Skeletal muscle tissue (tissue), 4 donors: ENCODE data around the gene SLC31A1. TPM values are rescaled to one million over a fixed set of nuclear protein-coding genes. Genes with fewer than 3 reads are reported as not detected.
"Not testable (repeated sequence)": the region's sequence is repeated elsewhere in the genome, so short reads cannot be mapped to it uniquely, and the experiment has no call there.

ENCODE experiments used
- H3K27ac ChIP-seq: one replicate; pipeline ENCODE4 v1.7.0; 2013; ENCODE audit warnings: mild to moderate bottlenecking, low read depth, low read length, inconsistent platforms
- H3K27me3 ChIP-seq, 3 donors: one replicate each; pipeline ENCODE4 v1.7.0; 2013; ENCODE audit warnings: low read length in 3 of 3; ENCODE audit not compliant: control insufficient read depth in 3 of 3, insufficient read depth in 3 of 3
- H3K36me3 ChIP-seq, 3 donors: one replicate each; pipeline ENCODE4 v1.7.0; 2013; ENCODE audit warnings: low read length in 3 of 3; ENCODE audit not compliant: control insufficient read depth in 3 of 3, insufficient read depth in 3 of 3
- H3K4me1 ChIP-seq, 3 donors: one replicate each; pipeline ENCODE4 v1.7.0; 2013; ENCODE audit warnings: low read length in 3 of 3, mild to moderate bottlenecking in 3 of 3; ENCODE audit not compliant: control insufficient read depth in 3 of 3, insufficient read depth in 3 of 3
- H3K4me3 ChIP-seq, 3 donors: one replicate each; pipeline ENCODE4 v1.7.0; 2013; ENCODE audit warnings: low read length in 3 of 3
- H3K9ac ChIP-seq, 3 donors: one replicate each; pipeline ENCODE4 v1.7.0; 2013; ENCODE audit warnings: low read length in 3 of 3, mild to moderate bottlenecking in 3 of 3, moderate library complexity in 2 of 3, low read depth in 1 of 3
- H3K9me3 ChIP-seq, 3 donors: one replicate each; pipeline ENCODE4 v1.7.0; 2013; ENCODE audit warnings: low read length in 3 of 3; ENCODE audit not compliant: control insufficient read depth in 3 of 3
- total RNA-seq: library from RNA; depleted of rRNA; stranded (reverse); fragments of >200 nt; gene quantifications from one replicate; pipeline ENCODE4 v1.2.3, GENCODE V29; 2014
- donor health status: Osteomylitis.

SLC31A1 gene
- total RNA-seq, 1 donor from 2014 or later: 9.9 TPM

- not testable (repeated sequence) for H3K4me3 ChIP-seq, H3K4me1 ChIP-seq
Measured at GRCh38 chr9:113235701-113236255, 14.4 kb downstream of the SLC31A1 start.

GRCh38 chr9:113237026-113237425, 15.7 kb downstream of the SLC31A1 start:
- no peak overlapping the region for H3K4me3 ChIP-seq
- no peak overlapping the region for H3K9ac ChIP-seq
- H3K27ac ChIP-seq: no peak overlapping the region
- H3K36me3 ChIP-seq: no peaks in the 10 kb centered on the region
- H3K9me3 ChIP-seq: no peaks in the 10 kb centered on the region
- no peaks in the 10 kb centered on the region for H3K27me3 ChIP-seq
- H3K4me1 ChIP-seq: no peaks in the 10 kb centered on the region

More at GRCh38 chr9:113235701-113236255, 14.4 kb downstream of the SLC31A1 start:
- H3K9ac ChIP-seq, H3K27me3 ChIP-seq, H3K9me3 ChIP-seq, H3K36me3 ChIP-seq, H3K27ac ChIP-seq: not testable (repeated sequence)

- Histone ChIP-seq H3K9me3 (no peaks in the 10 kb centered on the region), H3K4me1 (no peaks in the 10 kb centered on the region), H3K4me3 (no peak overlapping the region), H3K27me3 (no peaks in the 10 kb centered on the region), H3K27ac (no peak overlapping the region), H3K36me3 (no peaks in the 10 kb centered on the region), H3K9ac (no peak overlapping the region)
Measured at GRCh38 chr9:113238202-113238858, 17.0 kb downstream of the SLC31A1 start.

GRCh38 chr9:113238859-113239232, 17.5 kb downstream of the SLC31A1 start:
- Histone ChIP-seq H3K4me1 (no peaks in the 10 kb centered on the region), H3K27me3 (no peaks in the 10 kb centered on the region), H3K36me3 (no peaks in the 10 kb centered on the region), H3K27ac (no peak overlapping the region), H3K9me3 (no peaks in the 10 kb centered on the region), H3K4me3 (no peak overlapping the region), H3K9ac (no peak overlapping the region)

GRCh38 chr9:113241161-113241560, 19.8 kb downstream of the SLC31A1 start:
- Histone ChIP-seq H3K4me3 (no peak overlapping the region), H3K27me3 (no peaks in the 10 kb centered on the region), H3K9ac (no peak overlapping the region), H3K4me1 (no peaks in the 10 kb centered on the region), H3K36me3 (no peaks in the 10 kb centered on the region), H3K9me3 (no peaks in the 10 kb centered on the region), H3K27ac (no peak overlapping the region)

- no peaks in the 10 kb centered on the region for H3K27me3 ChIP-seq
- H3K9me3 ChIP-seq: no peaks in the 10 kb centered on the region
- H3K4me1 ChIP-seq: no peaks in the 10 kb centered on the region
Measured at GRCh38 chr9:113244556-113244955, 23.2 kb downstream of the SLC31A1 start.

GRCh38 chr9:113245894-113246293, 24.6 kb downstream of the SLC31A1 start:
- H3K9ac ChIP-seq: no peak overlapping the region

More at GRCh38 chr9:113244556-113244955, 23.2 kb downstream of the SLC31A1 start:
- Histone ChIP-seq H3K9ac (no peak overlapping the region), H3K36me3 (no peaks in the 10 kb centered on the region), H3K4me3 (no peak overlapping the region), H3K27ac (no peak overlapping the region)

GRCh38 chr9:113246928-113247327, 25.6 kb downstream of the SLC31A1 start:
- H3K27ac ChIP-seq: no peak overlapping the region
- H3K9me3 ChIP-seq: peaks cover 0 to 2% (median 0%) of the 10 kb centered on the region in 3 donors
- H3K36me3 ChIP-seq: no peaks in the 10 kb centered on the region
- H3K4me3 ChIP-seq: no peak overlapping the region
- H3K4me1 ChIP-seq: no peaks in the 10 kb centered on the region
- H3K9ac ChIP-seq: no peak overlapping the region
- no peaks in the 10 kb centered on the region for H3K27me3 ChIP-seq

More at GRCh38 chr9:113245894-113246293, 24.6 kb downstream of the SLC31A1 start:
- peaks cover 0 to 2% (median 0%) of the 10 kb centered on the region in 3 donors for H3K9me3 ChIP-seq
- no peaks in the 10 kb centered on the region for H3K27me3 ChIP-seq
- no peaks in the 10 kb centered on the region for H3K36me3 ChIP-seq
- no peak overlapping the region for H3K4me3 ChIP-seq
- no peaks in the 10 kb centered on the region for H3K4me1 ChIP-seq
- no peak overlapping the region for H3K27ac ChIP-seq

GRCh38 chr9:113247640-113248039, 26.3 kb downstream of the SLC31A1 start:
- Histone ChIP-seq H3K9me3 (peaks cover 0 to 2% (median 0%) of the 10 kb centered on the region in 3 donors), H3K27ac (no peak overlapping the region), H3K27me3 (no peaks in the 10 kb centered on the region), H3K4me1 (no peaks in the 10 kb centered on the region), H3K4me3 (no peak overlapping the region), H3K36me3 (no peaks in the 10 kb centered on the region), H3K9ac (no peak overlapping the region)

GRCh38 chr9:113249661-113250060, 28.3 kb downstream of the SLC31A1 start:
- not testable (repeated sequence) for H3K9ac ChIP-seq, H3K4me3 ChIP-seq, H3K4me1 ChIP-seq, H3K9me3 ChIP-seq, H3K36me3 ChIP-seq, H3K27ac ChIP-seq, H3K27me3 ChIP-seq
